HG02852 (cell line): ENCODE data around the gene FNIP1.
"Not testable (repeated sequence)": the region's sequence is repeated elsewhere in the genome, so short reads cannot be mapped to it uniquely, and the experiment has no call there.

Experiments used
- ATAC-seq: cut with Tn5 transposase; IDR thresholded peaks from one replicate; pipeline ENCODE4 v1.9.1; 2021; ENCODE audit warnings: mild to moderate bottlenecking, moderate library complexity; ENCODE audit not compliant: unreplicated experiment

FNIP1 gene

DNA sequence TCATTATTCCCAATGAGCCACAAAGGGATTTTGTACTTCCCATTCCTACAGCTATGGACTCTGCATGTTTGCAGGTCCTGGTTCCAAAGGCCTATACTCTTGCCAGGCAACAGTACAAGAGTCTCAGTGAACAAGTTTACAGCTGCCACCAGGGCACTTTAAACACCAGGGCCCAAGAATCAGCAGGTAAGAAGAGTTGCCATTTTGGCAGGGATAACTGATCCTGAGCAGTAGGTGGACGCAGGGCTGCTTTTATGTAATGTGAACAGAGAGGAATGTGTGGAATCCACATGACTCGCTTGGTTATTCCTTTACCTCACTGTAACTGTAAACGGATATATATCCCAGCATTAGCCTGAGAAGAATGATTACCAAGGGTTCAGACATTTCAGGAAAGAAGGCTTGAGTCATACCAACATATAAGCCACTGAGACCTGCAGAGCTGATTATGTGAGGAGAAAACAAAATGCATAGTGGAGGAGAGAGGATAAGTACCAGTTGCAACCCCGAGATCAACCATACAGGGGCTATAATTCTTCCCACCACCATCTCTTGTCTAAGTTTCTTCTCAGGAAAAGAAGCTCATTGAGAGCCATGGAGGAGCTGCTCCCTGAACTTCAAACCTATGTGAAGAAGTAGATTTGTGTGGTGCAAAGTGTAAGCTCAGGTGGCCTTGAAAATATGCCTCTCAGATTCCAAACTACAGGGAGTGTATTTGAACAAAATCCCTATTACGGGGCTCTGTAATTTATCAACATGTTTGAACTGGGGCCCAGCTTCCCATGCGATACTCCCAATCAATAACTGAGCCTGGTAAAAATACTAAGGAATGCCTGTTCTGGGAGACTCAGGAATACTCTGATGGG is 186.4 kb downstream of the FNIP1 start:
- ATAC-seq: no peak

GRCh38 chr5:131609774-131610173 is 187.0 kb downstream of the FNIP1 start:
- ATAC-seq: no peak

GRCh38 chr5:131608597-131608996 is 188.2 kb downstream of the FNIP1 start:
- no peak for ATAC-seq

DNA sequence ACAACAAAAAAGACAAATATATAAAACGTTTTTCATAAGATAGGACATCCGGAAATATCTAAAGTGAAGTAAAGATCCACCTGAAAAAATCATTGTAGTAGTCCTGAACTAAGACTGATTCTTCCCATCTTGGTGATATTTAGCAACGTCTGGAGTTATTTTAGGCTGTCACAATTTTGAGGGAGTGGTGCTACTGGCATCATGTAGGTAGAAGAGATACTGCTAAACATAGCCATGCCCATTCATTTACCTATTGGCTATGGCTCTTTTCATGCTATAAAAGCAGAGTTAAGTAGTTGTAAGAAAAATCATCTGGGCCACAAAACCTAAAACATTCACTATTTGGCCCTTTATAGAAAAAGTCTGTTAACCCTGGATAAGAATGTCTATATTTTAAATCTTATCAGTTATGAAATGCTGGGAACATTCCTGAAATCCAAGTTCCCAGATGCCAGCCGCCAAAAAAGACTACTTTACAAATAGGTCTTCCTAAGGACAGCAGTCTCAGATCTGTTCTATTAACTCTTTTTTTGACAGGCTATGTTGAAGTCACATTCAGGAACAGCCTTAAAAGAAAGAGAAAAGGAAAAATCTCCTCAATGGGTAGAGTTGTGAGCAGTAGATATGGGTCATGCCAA is 188.8 kb downstream of the FNIP1 start:
- no peak for ATAC-seq

GRCh38 chr5:131607418-131607817 is 189.4 kb downstream of the FNIP1 start:
- no peak for ATAC-seq

DNA sequence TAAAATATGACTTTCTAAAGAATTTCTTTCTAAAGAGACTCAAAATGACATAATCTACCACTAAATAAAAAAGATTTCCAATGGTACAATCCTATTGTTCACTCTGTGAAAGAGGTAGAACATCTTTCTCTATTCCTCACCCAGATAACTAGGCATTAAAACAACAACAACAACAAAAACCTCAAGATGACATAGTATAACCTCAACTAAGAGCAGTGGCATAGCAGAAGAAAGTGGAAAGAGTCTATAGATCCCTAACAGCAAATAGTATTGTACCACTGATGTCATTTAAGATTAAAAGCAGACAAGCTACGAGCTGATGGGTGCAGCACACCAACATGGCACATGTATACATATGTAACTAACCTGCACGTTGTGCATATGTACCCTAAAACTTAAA is 191.7 kb downstream of the FNIP1 start:
- ATAC-seq: no peak

DNA sequence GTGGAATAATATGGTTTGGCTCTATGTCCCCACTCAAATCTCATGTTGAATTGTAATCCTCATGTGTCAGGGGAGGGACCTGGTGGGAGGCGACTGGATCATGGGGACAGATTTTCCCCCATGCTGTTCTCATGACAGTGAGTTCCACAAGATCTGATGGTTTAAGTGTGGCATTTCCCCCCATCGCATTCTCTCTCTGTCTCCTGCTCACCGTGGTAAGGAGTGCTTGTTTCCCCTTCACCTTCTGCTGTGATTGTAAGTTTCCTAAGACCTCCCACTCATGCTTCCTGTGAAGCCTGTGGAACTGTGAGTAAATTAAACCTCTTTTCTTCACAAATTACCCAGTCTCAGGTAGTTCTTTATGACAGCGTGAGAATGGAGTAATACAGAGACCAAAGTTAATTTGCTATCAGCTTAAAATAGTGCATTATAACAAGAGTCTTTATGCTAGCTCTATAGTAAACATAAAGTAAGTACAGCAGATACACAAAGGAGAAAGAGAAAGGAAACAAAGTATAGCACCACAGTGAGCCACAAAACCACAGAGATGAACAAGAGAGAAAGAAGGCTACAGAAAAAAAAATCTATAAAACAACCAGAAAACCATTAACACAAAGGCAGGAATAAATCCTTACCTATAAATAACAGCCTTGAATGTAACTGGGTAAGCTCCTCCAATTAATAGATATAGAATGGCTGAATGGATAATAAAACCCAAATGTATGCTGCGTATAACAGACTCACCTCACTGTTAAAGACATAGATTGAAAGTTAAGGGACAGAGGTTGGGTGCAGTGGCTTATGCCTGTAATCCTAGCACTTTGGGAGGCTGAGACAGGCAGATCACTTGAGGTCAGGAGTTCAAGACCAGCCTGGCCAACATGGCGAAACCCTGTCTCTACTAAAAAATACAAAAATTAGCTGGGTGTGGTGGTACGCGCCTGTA is 201.5 kb downstream of the FNIP1 start:
- peak; percentile 77 for ATAC-seq

DNA sequence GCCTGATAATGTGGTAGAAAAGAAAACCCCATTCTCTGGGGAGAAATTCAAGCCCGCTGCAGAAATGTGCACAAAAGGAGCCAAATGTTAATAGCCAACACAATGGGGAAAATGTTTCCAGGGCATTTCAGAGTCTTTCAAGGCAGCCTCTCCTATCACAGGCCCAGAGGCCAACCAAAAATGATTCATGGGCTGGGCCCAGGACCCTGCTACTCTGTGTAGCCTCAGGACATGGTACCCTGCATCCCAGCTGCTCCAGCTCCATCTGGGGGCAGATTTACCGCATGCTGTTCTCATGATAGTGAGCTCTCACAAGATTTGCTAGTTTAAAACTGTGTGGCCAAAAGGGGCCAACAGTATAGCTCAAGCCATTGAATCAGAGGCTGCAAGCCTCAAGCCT is 202.9 kb downstream of the FNIP1 start:
- no peak for ATAC-seq

DNA sequence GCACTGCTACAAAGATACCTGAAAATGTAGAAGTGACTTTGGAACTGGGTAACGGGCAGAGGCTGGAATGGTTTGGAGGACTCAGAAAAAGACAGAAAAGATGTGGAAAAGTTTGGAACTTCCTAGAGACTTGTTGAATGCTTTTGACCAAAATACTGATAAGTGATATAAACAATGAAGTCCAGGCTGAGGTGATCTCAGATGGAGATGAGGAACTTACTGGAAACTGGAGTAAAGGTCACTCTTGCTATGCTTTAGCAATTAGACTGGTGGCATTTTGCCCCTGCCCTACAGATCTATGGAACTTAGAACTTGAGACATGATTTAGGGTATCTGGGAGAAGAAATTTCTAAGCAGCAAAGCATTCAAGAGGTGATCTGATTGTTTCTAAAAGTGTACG is 203.4 kb downstream of the FNIP1 start:
- not testable (repeated sequence) for ATAC-seq
